Left renal cortex interstitium (tissue), 4 donors: ENCODE data around the gene CDHR1. TPM values are rescaled to one million over a fixed set of nuclear protein-coding genes. Genes with fewer than 3 reads are reported as not detected.

Source experiments
- DNase-seq, 4 donors: peaks; one replicate each; pipeline ENCODE4 v3.0.0-alpha.2; 2013; ENCODE audit warnings: low read depth in 4 of 4, low spot score in 2 of 4, missing footprints in 1 of 4
- polyA plus RNA-seq, 4 donors: library from polyadenylated mRNA; unstranded; fragments of 120-200 nt; gene quantifications; one replicate each; pipeline ENCODE4 v1.2.1, GENCODE V29; 2013; ENCODE audit not compliant: insufficient read length in 4 of 4

The CDHR1 gene
- polyA plus RNA-seq, 4 donors, result 0.64 to 0.99 (median 0.75) TPM

- DNase-seq, result peak in 2 of 4 donors; percentile 16 to 18
Measured at GRCh38 chr10:84224411-84225028, 30.2 kb downstream of the CDHR1 start.

GRCh38 chr10:84225427-84226173 is 31.3 kb downstream of the CDHR1 start, which contains the start of gene LRIT2:
TSS of gene LRIT2 (minus strand) at chr10:84225544. CDS start at chr10:84225520, 24 bp downstream.
- DNase-seq, result no peak

DNA sequence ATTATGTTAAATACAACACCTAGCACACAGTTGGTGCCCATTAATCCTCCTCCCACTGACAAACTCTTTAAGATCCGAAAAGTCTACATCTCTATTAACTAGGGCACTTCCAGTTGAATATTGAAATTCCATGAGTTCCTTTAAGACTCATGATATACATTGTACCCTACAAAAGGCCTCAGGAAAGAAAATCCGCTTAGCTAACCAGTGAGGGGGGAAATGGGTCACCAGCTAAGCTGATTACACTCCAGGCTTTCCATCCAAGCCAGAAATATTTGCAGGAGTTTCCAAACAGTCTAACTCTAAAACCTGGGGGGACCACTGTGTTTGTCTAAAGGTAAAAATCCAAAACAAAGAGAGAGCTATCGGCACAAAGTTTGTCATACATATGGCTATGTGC is 32.3 kb downstream of the CDHR1 start:
- no peak for DNase-seq

DNA sequence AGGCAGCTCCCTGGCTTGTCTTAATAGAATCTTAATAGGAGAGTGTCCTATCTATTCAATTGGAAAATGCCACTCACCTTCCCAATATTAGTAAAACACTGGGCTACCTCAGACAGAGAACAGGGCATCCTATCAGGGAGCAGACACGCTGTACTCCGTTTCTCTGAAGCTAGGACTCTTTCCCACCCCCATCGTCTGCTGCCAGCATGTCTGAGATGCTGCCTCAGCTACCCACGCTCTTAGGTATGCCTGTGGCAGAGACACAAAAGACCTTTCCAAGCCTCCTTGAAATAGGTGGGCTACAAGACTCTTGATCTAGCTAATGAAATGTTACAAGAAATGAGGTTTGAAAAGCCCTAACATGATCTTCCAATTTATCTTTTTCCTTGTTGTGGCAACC is 33.5 kb downstream of the CDHR1 start:
- DNase-seq, result no peak

- DNase-seq, result no peak
Measured at GRCh38 chr10:84230359-84230758, 36.0 kb downstream of the CDHR1 start.

DNA sequence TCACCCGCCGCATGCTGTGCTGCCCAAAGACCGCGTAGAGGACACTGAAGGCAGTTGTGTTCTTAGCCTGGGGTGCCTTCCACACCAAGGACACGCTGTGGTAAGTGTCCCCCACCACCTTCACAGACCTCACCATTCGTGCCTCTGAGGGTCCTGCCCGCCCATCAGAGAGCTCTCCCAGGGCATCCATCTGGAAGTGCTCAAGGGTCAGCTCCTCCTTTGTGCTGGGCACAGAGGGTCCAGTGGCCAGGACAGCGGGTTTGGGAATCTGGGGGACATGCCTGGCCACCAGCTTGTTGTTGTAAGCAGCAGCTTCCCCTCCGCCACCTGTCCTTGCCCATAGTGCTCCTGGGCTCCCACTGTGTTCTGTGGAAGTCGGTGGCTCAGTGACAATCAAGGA is 38.0 kb downstream of the CDHR1 start:
- DNase-seq, result no peak

DNA sequence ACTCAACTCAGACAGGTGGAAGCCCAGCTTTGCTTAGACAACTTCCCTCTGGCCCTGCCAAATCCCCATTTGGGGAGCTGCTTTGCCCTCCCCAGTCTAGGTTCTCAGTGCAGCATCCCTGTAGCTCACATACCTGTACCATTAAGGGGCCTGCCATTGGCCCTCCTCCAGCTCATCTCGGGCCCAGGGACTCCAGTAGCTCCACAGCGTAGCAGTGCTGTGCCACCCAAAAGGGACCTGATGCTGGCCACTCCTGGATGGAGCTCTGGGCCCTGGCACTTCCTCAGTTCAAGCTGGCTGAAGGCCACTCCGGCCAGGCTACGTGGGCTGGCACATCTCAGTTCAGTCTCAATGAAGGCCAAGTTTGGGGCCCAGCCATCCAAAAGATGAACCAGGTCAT is 39.6 kb downstream of the CDHR1 start:
- no peak for DNase-seq

DNA sequence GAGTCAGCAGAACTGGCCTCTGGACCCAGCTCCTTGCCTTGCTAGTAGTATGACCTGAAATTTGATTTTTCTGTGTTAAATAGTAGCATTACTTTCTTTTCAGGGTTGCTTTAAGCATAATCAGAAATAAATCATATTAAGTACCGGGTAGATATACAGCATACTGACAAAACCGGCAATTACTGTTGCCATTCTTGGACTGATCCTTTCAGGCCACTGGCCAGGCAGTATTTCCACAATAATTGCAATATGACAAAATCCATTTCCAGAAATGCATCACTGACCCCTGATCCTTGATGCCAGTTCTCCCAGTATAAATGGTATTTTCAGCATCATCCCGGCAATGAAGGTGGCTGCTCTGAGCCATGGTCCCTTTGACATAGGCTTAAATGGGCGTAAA is 40.1 kb downstream of the CDHR1 start:
- DNase-seq, result no peak

DNA sequence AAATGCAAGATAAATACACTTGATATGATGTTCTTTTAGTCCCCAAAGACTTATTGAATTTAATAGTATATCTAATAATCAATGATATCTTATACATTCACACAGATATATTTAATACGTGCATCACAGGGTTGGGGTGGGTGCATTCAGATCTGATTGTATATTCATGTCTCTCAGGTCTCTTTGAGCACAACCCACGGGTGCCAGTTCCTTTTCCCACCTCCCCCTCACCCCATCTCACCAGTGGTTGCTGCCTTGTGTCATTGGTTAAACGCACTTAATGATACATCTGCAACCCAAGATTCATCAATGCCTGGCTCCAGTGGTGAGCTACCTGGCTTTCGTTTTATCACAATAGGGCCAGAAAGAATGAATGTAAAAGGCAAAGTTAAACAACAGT is 40.8 kb downstream of the CDHR1 start:
- DNase-seq, result no peak

GRCh38 chr10:84236807-84237198 is 42.5 kb downstream of the CDHR1 start:
- DNase-seq, result no peak

DNA sequence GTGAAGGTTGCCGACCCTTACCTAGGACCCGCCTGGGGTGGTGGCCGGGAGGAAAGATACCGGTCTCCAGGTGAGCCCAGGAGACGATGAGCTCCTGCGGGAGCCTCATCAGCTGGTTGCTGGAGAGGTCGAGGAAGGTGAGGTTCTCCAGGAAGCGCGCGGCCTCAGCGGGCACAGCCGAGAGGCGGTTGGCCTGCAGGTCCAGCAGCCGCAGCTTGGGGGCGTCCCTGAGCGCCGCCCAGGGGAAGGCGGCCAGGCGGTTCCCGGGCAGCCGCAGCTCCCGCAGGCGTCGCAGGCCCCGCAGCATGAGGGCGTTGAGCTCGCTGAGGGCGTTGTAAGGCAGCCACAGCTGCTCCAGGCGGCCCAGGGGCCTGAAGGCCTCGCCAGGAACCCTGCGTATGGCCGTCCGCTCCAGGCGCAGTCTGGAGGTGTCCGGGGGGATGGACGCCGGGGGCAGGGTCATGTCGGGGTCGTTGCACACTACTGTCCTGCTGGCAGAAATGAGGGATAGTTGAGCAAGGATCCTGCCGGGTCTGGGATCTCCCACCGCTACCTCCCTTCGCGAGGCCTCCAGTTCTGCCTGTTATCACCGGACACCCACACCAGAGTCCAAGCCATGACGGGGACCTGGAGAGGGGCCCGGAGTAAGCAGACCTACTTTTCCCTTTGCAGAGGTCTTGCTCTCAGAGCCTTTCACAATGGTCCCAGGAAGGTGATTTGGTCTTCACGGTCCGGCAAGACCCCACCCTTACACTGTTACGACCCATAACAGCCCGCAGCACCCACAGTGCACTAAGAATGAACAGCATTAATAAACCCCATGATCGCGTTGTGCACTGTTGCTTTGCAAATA is 43.1 kb downstream of the CDHR1 start:
- no peak for DNase-seq

GRCh38 chr10:84238909-84239308 is 44.6 kb downstream of the CDHR1 start:
- no peak for DNase-seq

GRCh38 chr10:84241185-84241790 is 47.0 kb downstream of the CDHR1 start, which contains the start of gene LRIT1:
TSS of gene LRIT1 (minus strand) at chr10:84241546. CDS start at chr10:84241439, 107 bp downstream.
- no peak for DNase-seq

DNA sequence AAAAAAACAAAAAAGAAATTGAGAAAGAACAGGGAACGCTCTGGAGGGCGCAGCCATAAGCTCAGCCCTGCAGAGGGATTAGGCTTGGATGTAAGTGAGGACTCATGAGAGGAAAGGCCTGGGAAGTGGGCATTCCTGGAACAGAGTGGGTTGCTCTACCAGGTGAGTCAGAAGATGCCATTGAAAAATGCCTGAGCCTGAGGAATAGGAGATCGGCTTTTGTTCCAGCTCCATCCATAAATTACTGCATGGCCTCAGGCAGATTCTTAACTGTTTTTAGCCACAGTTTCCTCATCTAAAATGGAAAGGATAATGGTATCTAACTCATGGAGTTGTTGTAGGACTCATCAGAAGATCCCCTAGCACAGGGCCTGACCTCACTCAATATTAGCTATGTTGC is 49.4 kb downstream of the CDHR1 start:
- DNase-seq, result no peak

DNA sequence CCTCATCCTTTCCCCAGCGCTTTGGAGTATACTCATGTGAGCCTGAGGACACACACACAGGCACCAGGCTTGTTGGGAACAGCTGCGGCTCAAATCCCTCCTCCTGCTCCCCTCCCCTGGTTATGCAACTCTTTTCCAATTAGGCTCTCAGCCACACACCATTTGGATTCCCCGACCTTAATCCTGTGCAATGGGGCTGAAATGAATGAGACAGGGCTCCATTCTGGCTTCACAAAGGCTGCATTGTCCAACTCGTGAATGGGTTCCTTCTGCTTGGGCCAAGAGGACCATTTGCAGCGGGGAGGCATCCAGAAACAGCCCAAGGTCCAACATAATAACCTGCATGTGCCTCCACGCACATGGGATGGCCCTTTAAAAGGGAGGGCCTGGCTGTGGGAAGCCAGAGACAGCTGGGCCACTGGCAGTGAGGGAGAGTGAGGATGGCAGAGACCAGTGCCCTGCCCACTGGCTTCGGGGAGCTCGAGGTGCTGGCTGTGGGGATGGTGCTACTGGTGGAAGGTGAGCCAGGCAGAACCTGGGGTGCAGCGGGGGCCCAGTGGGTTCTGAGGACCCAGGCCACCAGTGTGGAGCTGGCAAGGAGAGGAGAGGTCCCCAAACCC is 50.4 kb downstream of the CDHR1 start, which contains the start of gene RGR:
TSS of gene RGR (plus strand) at position 403 of the 620 bp plus-strand sequence. CDS start at position 441, 38 bp downstream.
- no peak for DNase-seq

- no peak for DNase-seq
Measured at GRCh38 chr10:84247496-84247895, 53.2 kb downstream of the CDHR1 start.

GRCh38 chr10:84248794-84249193 is 54.5 kb downstream of the CDHR1 start:
- DNase-seq, result no peak

DNA sequence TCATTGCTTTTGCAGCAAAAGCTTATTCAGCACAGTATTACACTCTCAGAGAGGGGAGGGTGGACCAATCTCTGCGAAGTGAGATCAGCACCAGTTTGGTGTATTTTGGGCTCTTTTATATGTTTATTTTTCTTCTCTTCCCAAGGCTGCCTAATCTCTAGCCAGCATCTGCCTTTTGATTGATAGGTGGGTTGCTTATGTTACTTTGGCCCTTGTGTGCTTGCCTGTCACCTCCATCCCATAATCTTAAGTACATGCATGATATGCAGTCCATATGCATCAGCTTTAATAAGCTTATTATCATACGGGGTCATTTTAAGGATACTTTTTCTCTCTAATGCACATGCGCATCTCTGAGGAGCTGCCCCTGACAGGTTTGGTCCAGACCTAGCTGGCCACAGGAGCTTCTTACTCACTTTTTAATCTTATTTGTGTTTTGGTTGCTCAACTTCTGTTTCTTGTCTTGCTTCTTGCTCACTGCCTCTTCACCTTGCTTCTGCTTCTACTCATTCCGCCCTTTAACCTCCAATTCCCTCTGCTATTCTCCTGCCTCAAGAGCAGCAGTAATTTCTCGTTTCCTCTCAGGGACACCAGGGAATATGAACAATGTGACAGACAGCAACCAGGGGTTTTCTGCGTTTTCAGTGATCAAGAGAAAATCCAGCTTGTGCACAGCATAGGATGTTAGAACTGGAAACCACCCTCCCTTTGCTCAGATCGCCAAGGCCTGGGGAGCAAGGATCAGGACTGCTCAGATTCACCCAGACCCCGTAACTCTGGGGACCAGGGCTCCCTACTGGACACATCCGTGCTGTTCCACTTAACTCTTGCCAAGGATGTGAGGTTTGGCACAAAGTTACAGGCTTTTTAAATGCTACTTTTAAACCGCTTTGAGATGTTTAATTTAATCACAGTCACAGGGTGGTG is 60.5 kb downstream of the CDHR1 start:
- DNase-seq, result no peak
